IMR-90 (cell line): ENCODE measurements around the gene SIK3. TPM values are rescaled to one million over a fixed set of nuclear protein-coding genes. Genes with fewer than 3 reads are reported as not detected.
A peak's percentile ranks its signal among the peaks of the same experiment; 100 is the strongest.

Source experiments
- ATAC-seq: fragments of 200-7000 bp; cut with Tn5 transposase; 2 replicates; pipeline ENCODE4 v1.9.1; 2020; ENCODE audit warnings: low read depth, mild to moderate bottlenecking, moderate library complexity
- BruUV-seq: library from RNA; stranded (reverse); fragments of 400-500 nt; replicated peaks from 2 replicates; lab custom pipeline; 2021; lab: Mats Ljungman, UMichigan
- CTCF ChIA-PET: fragments of 300-600 bp; formaldehyde crosslinking; extraction: SDS; loops from one replicate; lab custom pipeline; 2021; ENCODE audit warnings: antibody characterized with exemption; lab: Yijun Ruan, JAX
- POLR2A ChIA-PET: fragments of 300-600 bp; sonication (Branson Sonifier 250); formaldehyde crosslinking; loops from one replicate; lab custom pipeline; 2022; ENCODE audit warnings: antibody characterized with exemption; ENCODE audit not compliant: unreplicated experiment; lab: Charles Lee
- DNase-seq: peaks from one replicate; pipeline ENCODE4 v3.0.0; 2013
- H2AFZ ChIP-seq: replicated peaks from 2 replicates; pipeline ENCODE3; 2013; ENCODE audit warnings: low read length, mild to moderate bottlenecking; ENCODE audit not compliant: poor library complexity
- H2AK5ac ChIP-seq: 2 replicates; pipeline ENCODE4 v1.6.1; 2013; ENCODE audit warnings: low read depth, low read length, inconsistent platforms
- H2AK9ac ChIP-seq: replicated peaks from 2 replicates; pipeline ENCODE3; 2013; ENCODE audit warnings: mild to moderate bottlenecking, low read depth, low read length, moderate library complexity; ENCODE audit not compliant: poor library complexity
- H2BK120ac ChIP-seq: 2 replicates; pipeline ENCODE4 v1.6.1; 2013; ENCODE audit warnings: low read depth, low read length, inconsistent platforms
- H2BK15ac ChIP-seq: 3 replicates; pipeline ENCODE4 v1.6.1; 2013; ENCODE audit warnings: low read depth, low read length, inconsistent platforms
- H2BK20ac ChIP-seq: 2 replicates; pipeline ENCODE4 v1.6.1; 2013; ENCODE audit warnings: low read depth, mild to moderate bottlenecking, inconsistent platforms, low read length, moderate library complexity
- H2BK5ac ChIP-seq: 2 replicates; pipeline ENCODE4 v1.6.1; 2013; ENCODE audit warnings: mild to moderate bottlenecking, low read depth, low read length, inconsistent platforms; ENCODE audit not compliant: poor library complexity, severe bottlenecking
- H3K14ac ChIP-seq: replicated peaks from 2 replicates; pipeline ENCODE4 v1.6.1; 2013; ENCODE audit warnings: low read depth, low read length, inconsistent platforms
- H3K18ac ChIP-seq: 2 replicates; pipeline ENCODE4 v1.6.1; 2013; ENCODE audit warnings: low read depth, low read length, control low read depth
- H3K23ac ChIP-seq: 2 replicates; pipeline ENCODE4 v1.6.1; 2013; ENCODE audit warnings: low read depth, low read length, inconsistent platforms
- H3K27ac ChIP-seq: 2 replicates; pipeline ENCODE4 v1.5.1; 2013; ENCODE audit warnings: mild to moderate bottlenecking, control low read depth, low read length; ENCODE audit not compliant: insufficient read depth
- H3K27me3 ChIP-seq: 2 replicates; pipeline ENCODE4 v1.6.1; 2013; ENCODE audit warnings: low read length; ENCODE audit not compliant: control insufficient read depth, insufficient read depth
- H3K36me3 ChIP-seq: 2 replicates; pipeline ENCODE4 v1.6.1; 2013; ENCODE audit warnings: low read length, mixed read lengths; ENCODE audit not compliant: control insufficient read depth, insufficient read depth
- H3K4ac ChIP-seq: 2 replicates; pipeline ENCODE4 v1.6.1; 2013; ENCODE audit warnings: low read depth, low read length, inconsistent platforms
- H3K4me1 ChIP-seq: 2 replicates; pipeline ENCODE4 v1.6.1; 2013; ENCODE audit warnings: low read length, mixed read lengths; ENCODE audit not compliant: control insufficient read depth, insufficient read depth
- H3K4me2 ChIP-seq: 2 replicates; pipeline ENCODE4 v1.6.1; 2013; ENCODE audit warnings: low read depth, mild to moderate bottlenecking, control low read depth, low read length, moderate library complexity
- H3K4me3 ChIP-seq: 2 replicates; pipeline ENCODE4 v1.5.1; 2013; ENCODE audit warnings: low read depth, mild to moderate bottlenecking, control low read depth, low read length, moderate library complexity; ENCODE audit not compliant: insufficient read depth
- H3K56ac ChIP-seq: 2 replicates; pipeline ENCODE4 v1.6.1; 2013; ENCODE audit warnings: low read length, inconsistent platforms; ENCODE audit not compliant: insufficient read depth; ENCODE audit errors: extremely low read depth
- H3K79me1 ChIP-seq, 2 experiments: 2 replicates each; pipeline ENCODE4 v1.6.1; 2013; ENCODE audit warnings: low read length in 2 of 2, inconsistent platforms in 1 of 2, low read depth in 1 of 2
- H3K9ac ChIP-seq: 2 replicates; pipeline ENCODE4 v1.6.1; 2013; ENCODE audit warnings: low read depth, low read length, control low read depth
- H3K9me1 ChIP-seq: 2 replicates; pipeline ENCODE4 v1.6.1; 2013; ENCODE audit warnings: low read length, inconsistent platforms; ENCODE audit not compliant: insufficient read depth
- H3K9me3 ChIP-seq: 2 replicates; pipeline ENCODE4 v1.6.1; 2013; ENCODE audit warnings: low read length; ENCODE audit not compliant: control insufficient read depth, insufficient read depth
- H4K20me1 ChIP-seq: 2 replicates; pipeline ENCODE4 v1.6.1; 2013; ENCODE audit warnings: low read length, inconsistent platforms; ENCODE audit not compliant: insufficient read depth
- H4K5ac ChIP-seq: 2 replicates; pipeline ENCODE4 v1.6.1; 2013; ENCODE audit warnings: mild to moderate bottlenecking, low read depth, low read length, control low read depth
- H4K8ac ChIP-seq, 2 experiments: 2 replicates each; pipeline ENCODE4 v1.6.1; 2013; ENCODE audit warnings: low read depth in 2 of 2, low read length in 2 of 2, control low read depth in 1 of 2, inconsistent platforms in 1 of 2
- H4K91ac ChIP-seq: 2 replicates; pipeline ENCODE4 v1.6.1; 2013; ENCODE audit warnings: low read depth, low read length, inconsistent platforms; ENCODE audit not compliant: insufficient read depth
- CHD1 ChIP-seq: IDR thresholded peaks from 2 replicates; pipeline ENCODE4 v1.6.1; 2012; ENCODE audit warnings: low read depth, low read length, improper control_type of control experiment
- ELK1 ChIP-seq: fragments of 150-350 bp; IDR thresholded peaks from 2 replicates; pipeline ENCODE4 v1.6.1; 2016; ENCODE audit warnings: low read depth, mild to moderate bottlenecking, low read length, moderate library complexity, borderline replicate concordance
- FOS ChIP-seq: fragments of 150-350 bp; IDR thresholded peaks from 2 replicates; pipeline ENCODE4 v1.6.1; 2016; ENCODE audit warnings: low read depth, low read length
- POLR2A ChIP-seq: IDR thresholded peaks from 2 replicates; pipeline ENCODE4 v1.6.1; 2012; ENCODE audit warnings: mild to moderate bottlenecking, low read depth, low read length
- RCOR1 ChIP-seq: IDR thresholded peaks from 2 replicates; pipeline ENCODE4 v1.6.1; 2012; ENCODE audit warnings: mild to moderate bottlenecking, low read length, improper control_type of control experiment; ENCODE audit not compliant: insufficient replicate concordance
- USF2 ChIP-seq: fragments of 150-350 bp; IDR thresholded peaks from 2 replicates; pipeline ENCODE4 v1.6.1; 2017; ENCODE audit warnings: mild to moderate bottlenecking, antibody characterized with exemption, low read length, low read depth
- WGBS, 2 experiments: methylation state at CpG; one replicate each; pipeline versions ENCODE4 v1.1.5 to v1.1.7; 2013; ENCODE audit warnings: missing lambda C conversion rate in 2 of 2; ENCODE audit not compliant: insufficient read length in 1 of 2; ENCODE audit errors: extremely low coverage in 2 of 2; 5-methylcytosine and 5-hydroxymethylcytosine counted together
- dilution Hi-C: fragments of 300-500 bp; cut with HindIII; formaldehyde crosslinking; loops from one replicate; pipeline ENCODE4 v1.14.3; 2018; ENCODE audit warnings: low sequenced_read_pairs; ENCODE audit not compliant: unreplicated experiment
- in situ Hi-C: fragments of 300-500 bp; cut with MboI; formaldehyde crosslinking; loops from 3 replicates; pipeline ENCODE4 v1.14.3; 2019; ENCODE audit warnings: low sequenced_read_pairs, inconsistent platforms, mixed read lengths
- intact Hi-C: fragments of 100-400 bp; cut with micrococcal nuclease; formaldehyde crosslinking; loops from 2 replicates; pipeline ENCODE4 v1.10.0; 2022
- polyA plus RNA-seq, 3 experiments: library from polyadenylated mRNA; depleted of rRNA; stranded (reverse); fragments of >200 nt; gene quantifications; 2 replicates each; pipeline ENCODE4 v1.2.3, GENCODE V29; 2012; ENCODE audit warnings: low replicate concordance in 1 of 3
- total RNA-seq: library from RNA; depleted of rRNA; stranded (reverse); fragments of >200 nt; gene quantifications from 2 replicates; pipeline ENCODE4 v1.2.3, GENCODE V29; 2012

Gene SIK3
- total and polyA plus RNA-seq, 2 of the 4 experiments (the other 2 are of a cell fraction), result 8.2 to 9.1 TPM

- H3K4me1 ChIP-seq, result 0 out of 2 replicates have a peak, but pooled peaks cover 4% of the 10 kb centered on the region
- no peak overlapping the region for H3K23ac ChIP-seq
- no peak overlapping the region for H3K9ac ChIP-seq
- TF ChIP-seq CHD1 (no peak), POLR2A (no peak), FOS (peak; percentile 27; the same call in 1 of the 2 replicates), ELK1 (no peak), RCOR1 (no peak), USF2 (no peak)
- no peak overlapping the region for H2AK5ac ChIP-seq
- peaks cover 11% of the 10 kb centered on the region; the same call in 1 of the 2 replicates for H4K20me1 ChIP-seq
- CTCF ChIA-PET, result no interaction called here
- WGBS, 2 experiments, result no CpG with 5 or more reads among the region's 6 CpGs
- H3K79me1 ChIP-seq, result peaks cover 16 to 55% of the 10 kb centered on the region in 2 experiments
- peak; percentile 90 for DNase-seq
- no peak overlapping the region for H2BK20ac ChIP-seq
- in situ Hi-C loops, result no loop called here
- no peak overlapping the region for H2AFZ ChIP-seq
- H3K4ac ChIP-seq, result no peak overlapping the region
- no TSS peak for BruUV-seq
- no peak overlapping the region for H4K91ac ChIP-seq
- no peak overlapping the region for H3K18ac ChIP-seq
- H3K9me3 ChIP-seq, result no peaks in the 10 kb centered on the region
- POLR2A ChIA-PET, result interaction anchor here (0.6 kb wide), 1 partner anchor 37 kb away, joined by 6 read pairs; no protein-coding TSS in a partner anchor
- H2AK9ac ChIP-seq, result no peak overlapping the region
- no peak overlapping the region for H3K56ac ChIP-seq
- H3K27ac ChIP-seq, result no peak overlapping the region
- ATAC-seq, result peak; percentile 82
- intact Hi-C loops, result loop anchor here (5.0 kb wide), 1 partner anchor 71 kb away; the partner anchor contains the start of gene SIK3
- H3K4me3 ChIP-seq, result no peak overlapping the region
- dilution Hi-C loops, result no loop called here
- no peaks in the 10 kb centered on the region for H3K36me3 ChIP-seq
- no peak overlapping the region for H4K5ac ChIP-seq
- peak overlapping the region; percentile 57 for H2BK5ac ChIP-seq
- no peak overlapping the region for H2BK120ac ChIP-seq
- H3K27me3 ChIP-seq, result no peaks in the 10 kb centered on the region
- no peak overlapping the region for H3K14ac ChIP-seq
- H4K8ac ChIP-seq, result no peak overlapping the region
- peaks cover 3% of the 10 kb centered on the region for H3K9me1 ChIP-seq
- no peak overlapping the region for H2BK15ac ChIP-seq
- peak overlapping the region; percentile 75; the same call in 1 of the 2 replicates for H3K4me2 ChIP-seq
Observed at GRCh38 chr11:117026593-117027330, 71.5 kb downstream of the SIK3 start.
